MM.1S (cell line): ENCODE measurements around the gene TRIP6.

Source experiments
- DNase-seq: peaks from one replicate; pipeline ENCODE4 v3.0.0-alpha.2; 2015
- H2AFZ ChIP-seq: fragments of 300-600 bp; sonication (generic); 2 replicates; pipeline ENCODE4 v1.6.0; 2016; ENCODE audit warnings: antibody characterized with exemption, low read length
- H3F3A ChIP-seq: fragments of 300-600 bp; sonication (generic); 2 replicates; pipeline ENCODE4 v1.6.1; 2016; ENCODE audit warnings: mild to moderate bottlenecking, antibody characterized with exemption, low read length, moderate library complexity, mixed read lengths; ENCODE audit not compliant: insufficient read depth
- H3K27ac ChIP-seq: fragments of 300-600 bp; sonication (generic); 2 replicates; pipeline ENCODE4 v1.5.1; 2016; ENCODE audit warnings: mild to moderate bottlenecking, low read length
- H3K27me3 ChIP-seq: fragments of 300-600 bp; sonication (generic); replicated peaks from 2 replicates; pipeline ENCODE4 v1.6.0; 2016; ENCODE audit warnings: low read length; ENCODE audit not compliant: insufficient read depth
- H3K36me3 ChIP-seq: fragments of 300-600 bp; sonication (generic); replicated peaks from 2 replicates; pipeline ENCODE4 v1.6.1; 2016; ENCODE audit warnings: mild to moderate bottlenecking, low read length, mixed read lengths; ENCODE audit not compliant: insufficient read depth
- H3K4me1 ChIP-seq: fragments of 300-600 bp; sonication (generic); 2 replicates; pipeline ENCODE4 v1.6.1; 2016; ENCODE audit warnings: low read length, mixed read lengths
- H3K4me2 ChIP-seq: fragments of 300-600 bp; sonication (generic); 2 replicates; pipeline ENCODE4 v1.6.0; 2016; ENCODE audit warnings: low read depth, low read length
- H3K4me3 ChIP-seq: fragments of 300-600 bp; sonication (generic); 2 replicates; pipeline ENCODE4 v1.5.1; 2016; ENCODE audit warnings: low read length, mixed read lengths
- H3K79me2 ChIP-seq: fragments of 300-600 bp; sonication (generic); 2 replicates; pipeline ENCODE4 v1.6.1; 2016; ENCODE audit warnings: mixed run types, low read length, mixed read lengths
- H3K9ac ChIP-seq: fragments of 300-600 bp; sonication (generic); 2 replicates; pipeline ENCODE4 v1.6.1; 2016; ENCODE audit warnings: low read length, mixed read lengths
- H3K9me2 ChIP-seq: fragments of 300-600 bp; sonication (generic); replicated peaks from 2 replicates; pipeline ENCODE4 v1.6.1; 2016; ENCODE audit warnings: mild to moderate bottlenecking, low read length, mixed read lengths; ENCODE audit not compliant: insufficient read depth
- H3K9me3 ChIP-seq: fragments of 300-600 bp; sonication (generic); replicated peaks from 2 replicates; pipeline ENCODE4 v1.6.1; 2016; ENCODE audit warnings: mild to moderate bottlenecking, low read length, mixed read lengths; ENCODE audit not compliant: insufficient read depth
- H4K20me1 ChIP-seq: fragments of 300-600 bp; sonication (generic); 2 replicates; pipeline ENCODE4 v1.6.1; 2016; ENCODE audit warnings: mild to moderate bottlenecking, low read length, moderate library complexity, mixed read lengths; ENCODE audit not compliant: insufficient read depth
- EZH2 ChIP-seq: fragments of 300-600 bp; sonication (generic); optimal IDR thresholded peaks from 2 replicates; pipeline ENCODE3; 2017; ENCODE audit warnings: low read depth, mild to moderate bottlenecking, antibody characterized with exemption, low read length, mixed read lengths
- EZH2phosphoT487 ChIP-seq: fragments of 300-600 bp; sonication (generic); IDR thresholded peaks from 2 replicates; pipeline ENCODE4 v1.6.1; 2018; ENCODE audit warnings: antibody characterized with exemption, low read length
- TF ChIP-seq, protein P1 (sequence below): fragments of 300-600 bp; sonication (generic); IDR thresholded peaks from 2 replicates; pipeline ENCODE4 v1.5.1; 2016; ENCODE audit warnings: antibody characterized with exemption, low read length, mixed read lengths

The TRIP6 gene

DNA sequence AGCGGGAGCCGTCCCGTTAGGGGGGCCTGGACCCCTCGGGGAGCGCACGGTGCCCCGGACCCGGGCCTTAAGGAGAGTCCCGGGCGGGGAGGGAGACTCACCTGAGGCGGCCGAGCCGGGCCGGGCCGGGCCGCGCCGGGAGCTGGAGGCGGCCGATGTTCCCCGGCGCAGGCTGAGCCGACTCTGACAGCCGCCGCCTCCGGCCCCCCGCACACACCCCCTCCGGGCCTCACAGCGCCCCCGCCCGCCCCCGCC lies 28.4 kb downstream of the TRIP6 start, which contains the start of gene ACHE:
TSS of gene ACHE (minus strand) at position 188 of the 255 bp plus-strand sequence. CDS start 1,656 bp downstream, outside the sequence.
- Histone ChIP-seq H3K4me3 (peak within 1 kb of the TSS; percentile 22; the same call in 1 of the 2 replicates), H3K27ac (no peak within 1 kb of the TSS), H4K20me1 (no peaks in the 10 kb centered on the region), H3K9me3 (no peaks in the 10 kb centered on the region), H3K27me3 (peaks cover 72% of the 10 kb centered on the region), H3K9me2 (no peaks in the 10 kb centered on the region), H3K79me2 (no peaks in the 10 kb centered on the region), H2AFZ (peak within 1 kb of the TSS; percentile 35; the same call in 1 of the 2 replicates), H3K36me3 (no peaks in the 10 kb centered on the region), H3F3A (no peaks in the 10 kb centered on the region), H3K4me1 (no peaks in the 10 kb centered on the region), H3K4me2 (peak within 1 kb of the TSS; percentile 68), H3K9ac (no peak within 1 kb of the TSS)
- no peak for DNase-seq
- TF ChIP-seq, protein P1, sequence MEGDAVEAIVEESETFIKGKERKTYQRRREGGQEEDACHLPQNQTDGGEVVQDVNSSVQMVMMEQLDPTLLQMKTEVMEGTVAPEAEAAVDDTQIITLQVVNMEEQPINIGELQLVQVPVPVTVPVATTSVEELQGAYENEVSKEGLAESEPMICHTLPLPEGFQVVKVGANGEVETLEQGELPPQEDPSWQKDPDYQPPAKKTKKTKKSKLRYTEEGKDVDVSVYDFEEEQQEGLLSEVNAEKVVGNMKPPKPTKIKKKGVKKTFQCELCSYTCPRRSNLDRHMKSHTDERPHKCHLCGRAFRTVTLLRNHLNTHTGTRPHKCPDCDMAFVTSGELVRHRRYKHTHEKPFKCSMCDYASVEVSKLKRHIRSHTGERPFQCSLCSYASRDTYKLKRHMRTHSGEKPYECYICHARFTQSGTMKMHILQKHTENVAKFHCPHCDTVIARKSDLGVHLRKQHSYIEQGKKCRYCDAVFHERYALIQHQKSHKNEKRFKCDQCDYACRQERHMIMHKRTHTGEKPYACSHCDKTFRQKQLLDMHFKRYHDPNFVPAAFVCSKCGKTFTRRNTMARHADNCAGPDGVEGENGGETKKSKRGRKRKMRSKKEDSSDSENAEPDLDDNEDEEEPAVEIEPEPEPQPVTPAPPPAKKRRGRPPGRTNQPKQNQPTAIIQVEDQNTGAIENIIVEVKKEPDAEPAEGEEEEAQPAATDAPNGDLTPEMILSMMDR, result no peak
- TF ChIP-seq EZH2phosphoT487, result no peak
- no peak for TF ChIP-seq EZH2

DNA sequence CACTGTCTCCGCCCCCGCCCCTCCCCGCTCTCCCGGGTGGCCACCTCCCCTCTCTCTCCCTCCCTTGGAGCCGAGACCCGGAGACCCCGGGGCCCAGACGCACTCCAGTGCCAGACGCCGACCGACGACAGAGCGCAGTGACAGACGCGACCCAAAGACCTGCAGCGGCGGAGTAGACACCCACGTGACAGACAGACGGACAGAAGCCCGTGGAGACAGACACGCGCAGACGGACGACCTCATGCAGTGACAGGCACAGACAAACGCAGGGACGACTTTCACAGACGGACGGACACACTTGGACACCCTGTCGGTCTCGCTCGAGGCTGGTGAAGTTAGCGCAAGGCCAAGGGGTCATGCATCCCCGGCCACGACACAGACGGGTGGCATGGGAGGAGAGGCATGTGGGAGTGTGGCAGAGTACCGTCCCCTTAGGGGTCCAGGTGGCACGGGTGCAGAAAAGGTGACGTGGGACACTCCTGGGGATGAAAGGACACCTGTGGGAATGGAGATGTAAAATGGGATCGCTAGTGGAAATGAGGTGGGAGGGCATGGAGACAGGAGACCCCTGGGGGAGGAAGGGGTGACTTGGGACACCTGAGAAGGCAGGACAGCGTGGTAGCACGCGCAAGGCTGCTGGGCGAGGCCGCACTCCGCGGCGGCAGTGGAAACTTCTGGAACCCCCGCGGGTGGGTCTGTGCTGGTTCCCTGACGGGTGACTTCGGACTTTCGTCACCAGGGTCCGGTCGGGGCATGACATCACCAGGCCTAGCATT lies 29.0 kb downstream of the TRIP6 start:
- Histone ChIP-seq H3K9me2 (no peaks in the 10 kb centered on the region), H4K20me1 (no peaks in the 10 kb centered on the region), H3K9me3 (no peaks in the 10 kb centered on the region), H3K4me2 (peak overlapping the region; percentile 68; the same call in 1 of the 2 replicates), H3K36me3 (no peaks in the 10 kb centered on the region), H3K27me3 (peaks cover 71% of the 10 kb centered on the region), H3K4me1 (no peaks in the 10 kb centered on the region), H2AFZ (no peak overlapping the region), H3K4me3 (peak overlapping the region; percentile 22; the same call in 1 of the 2 replicates), H3K9ac (no peak overlapping the region), H3K79me2 (no peaks in the 10 kb centered on the region), H3F3A (no peaks in the 10 kb centered on the region), H3K27ac (no peak overlapping the region)
- DNase-seq, result no peak
- TF ChIP-seq EZH2 (peak; percentile 93), EZH2phosphoT487 (0 out of 2 replicates have a peak, but pooled peaks have one; percentile 25)
- TF ChIP-seq, protein P1, result no peak

- Histone ChIP-seq H3K9ac (no peak overlapping the region), H3K9me2 (no peaks in the 10 kb centered on the region), H3K36me3 (no peaks in the 10 kb centered on the region), H3K27me3 (peaks cover 64% of the 10 kb centered on the region), H3K4me1 (peaks cover 2% of the 10 kb centered on the region), H3F3A (peaks cover 2% of the 10 kb centered on the region; the same call in 1 of the 2 replicates), H4K20me1 (no peaks in the 10 kb centered on the region), H3K79me2 (no peaks in the 10 kb centered on the region), H3K9me3 (no peaks in the 10 kb centered on the region), H3K27ac (no peak overlapping the region), H3K4me3 (peak overlapping the region; percentile 22; the same call in 1 of the 2 replicates), H2AFZ (no peak overlapping the region), H3K4me2 (peak overlapping the region; percentile 68; the same call in 1 of the 2 replicates)
- no peak for DNase-seq
- TF ChIP-seq EZH2 (no peak), EZH2phosphoT487 (no peak)
- TF ChIP-seq, protein P1, result peak; percentile 62
Observed at GRCh38 chr7:100896732-100897608, 29.8 kb downstream of the TRIP6 start.
